ENCODE measurements around the gene LRRC43. TPM values are rescaled to one million over a fixed set of nuclear protein-coding genes. Genes with fewer than 3 reads are reported as not detected.

The LRRC43 gene
- total RNA-seq (under 1 TPM in 1 of 2 experiments, not detected in 1; 0.29 TPM), polyA plus RNA-seq (not detected), total RNA-seq (0 to 0.29 (median 0.07) reads per million in 6 experiments)

- H3K4me1 Mint-ChIP-seq, result peaks cover 4 to 17% (median 14%) of the 10 kb centered on the region in 4 donors
- H3K4me3 Mint-ChIP-seq, result peak within 1 kb of the TSS; percentile 70 to 92 (median 82)
These were observed at the start of gene LRRC43 for GRCh38 chr12:122182887-122183587. Gene LRRC43 (plus strand): TSS chr12:122183123. CDS start chr12:122183145, 22 bp downstream.

GRCh38 chr12:122133192-122133950 is 49.6 kb upstream of the LRRC43 start:
- no peak for DNase-seq
- ATAC-seq, result no peak
- Mint-ChIP-seq H3K9me3 (no peaks in the 10 kb centered on the region), H3K27me3 (no peaks in the 10 kb centered on the region), H3K36me3 (peaks cover 0 to 78% (median 13%) of the 10 kb centered on the region in 3 donors), H3K27ac (peak overlapping the region in 4 of 10 donors; percentile 30 to 82 (median 44)), H3K4me1 (peaks cover 0 to 3% (median under 1%) of the 10 kb centered on the region in 4 donors), H3K4me3 (no peak overlapping the region)
- POLR2A ChIA-PET, result no interaction called here

More at GRCh38 chr12:122182887-122183587, at the start of gene LRRC43:
- POLR2A ChIA-PET, result interaction anchor here (0.6 to 1.0 kb wide), 2 partner anchors 22 to 536 kb away, joined by 3 to 5 read pairs; no protein-coding TSS in a partner anchor
- no peaks in the 10 kb centered on the region for H3K9me3 Mint-ChIP-seq
- H3K27ac Mint-ChIP-seq, result peak within 1 kb of the TSS in 5 of 10 donors; percentile 25 to 75 (median 53)
- DNase-seq, result peak in 5 of 10 donors; percentile 27 to 46 (median 35)
- no peaks in the 10 kb centered on the region for H3K36me3 Mint-ChIP-seq
- H3K27me3 Mint-ChIP-seq, result peaks cover 0 to 16% (median 3%) of the 10 kb centered on the region in 5 donors
- peak; percentile 78 to 94 for ATAC-seq

- Mint-ChIP-seq H3K36me3 (peaks cover 0 to 73% (median 16%) of the 10 kb centered on the region in 3 donors), H3K27ac (peak overlapping the region in 2 of 10 donors; percentile 21 to 34)
- ATAC-seq, result no peak
These were observed 47.4 kb upstream of the LRRC43 start for GRCh38 chr12:122135437-122136031.

GRCh38 chr12:122137229-122137628 is 45.7 kb upstream of the LRRC43 start:
- H3K36me3 Mint-ChIP-seq, result peaks cover 0 to 69% (median 9%) of the 10 kb centered on the region in 3 donors
- H3K4me3 Mint-ChIP-seq, result no peak overlapping the region
- H3K27me3 Mint-ChIP-seq, result no peaks in the 10 kb centered on the region
- no peaks in the 10 kb centered on the region for H3K9me3 Mint-ChIP-seq
- ATAC-seq (peak; percentile 14 to 45), DNase-seq (no peak)
- no peaks in the 10 kb centered on the region for H3K4me1 Mint-ChIP-seq
- POLR2A ChIA-PET, result no interaction called here
- H3K27ac Mint-ChIP-seq, result no peak overlapping the region

More at GRCh38 chr12:122135437-122136031, 47.4 kb upstream of the LRRC43 start:
- no peak for DNase-seq
- H3K4me3 Mint-ChIP-seq, result no peak overlapping the region
- no peaks in the 10 kb centered on the region for H3K27me3 Mint-ChIP-seq
- POLR2A ChIA-PET, result no interaction called here
- no peaks in the 10 kb centered on the region for H3K9me3 Mint-ChIP-seq
- H3K4me1 Mint-ChIP-seq, result no peaks in the 10 kb centered on the region

- Mint-ChIP-seq H3K4me1 (no peaks in the 10 kb centered on the region), H3K27ac (no peak overlapping the region)
These were observed 45.2 kb upstream of the LRRC43 start for GRCh38 chr12:122137681-122138080.

GRCh38 chr12:122138181-122138580 is 44.7 kb upstream of the LRRC43 start:
- Mint-ChIP-seq H3K9me3 (no peaks in the 10 kb centered on the region), H3K4me1 (no peaks in the 10 kb centered on the region), H3K27ac (peak overlapping the region in 1 of 10 donors; percentile 85), H3K36me3 (peaks cover 0 to 64% (median 7%) of the 10 kb centered on the region in 3 donors), H3K27me3 (no peaks in the 10 kb centered on the region), H3K4me3 (no peak overlapping the region)
- DNase-seq (no peak), ATAC-seq (no peak)
- POLR2A ChIA-PET, result interaction anchor here (1.0 kb wide), 1 partner anchor 58 kb away, joined by 3 read pairs; no protein-coding TSS in a partner anchor

More at GRCh38 chr12:122137681-122138080, 45.2 kb upstream of the LRRC43 start:
- no peaks in the 10 kb centered on the region for H3K27me3 Mint-ChIP-seq
- H3K4me3 Mint-ChIP-seq, result no peak overlapping the region
- ATAC-seq (peak; percentile 54 to 56), DNase-seq (no peak)
- peaks cover 0 to 69% (median 7%) of the 10 kb centered on the region in 3 donors for H3K36me3 Mint-ChIP-seq
- H3K9me3 Mint-ChIP-seq, result no peaks in the 10 kb centered on the region
- POLR2A ChIA-PET, result no interaction called here

- H3K9me3 Mint-ChIP-seq, result no peaks in the 10 kb centered on the region
- peak overlapping the region in 3 of 10 donors; percentile 24 to 85 (median 32) for H3K27ac Mint-ChIP-seq
- no peak overlapping the region for H3K4me3 Mint-ChIP-seq
These were observed 44.3 kb upstream of the LRRC43 start for GRCh38 chr12:122138616-122139015.

GRCh38 chr12:122139266-122139665 is 43.7 kb upstream of the LRRC43 start:
- no peaks in the 10 kb centered on the region for H3K27me3 Mint-ChIP-seq
- H3K9me3 Mint-ChIP-seq, result no peaks in the 10 kb centered on the region
- ATAC-seq (no peak), DNase-seq (no peak)
- H3K27ac Mint-ChIP-seq, result peak overlapping the region in 1 of 10 donors; percentile 85
- POLR2A ChIA-PET, result no interaction called here
- H3K4me1 Mint-ChIP-seq, result peaks cover 0 to 4% (median 0%) of the 10 kb centered on the region in 4 donors
- peaks cover 0 to 63% (median 7%) of the 10 kb centered on the region in 3 donors for H3K36me3 Mint-ChIP-seq
- H3K4me3 Mint-ChIP-seq, result no peak overlapping the region

More at GRCh38 chr12:122138616-122139015, 44.3 kb upstream of the LRRC43 start:
- H3K27me3 Mint-ChIP-seq, result no peaks in the 10 kb centered on the region
- DNase-seq, result no peak
- peaks cover 0 to 63% (median 7%) of the 10 kb centered on the region in 3 donors for H3K36me3 Mint-ChIP-seq
- ATAC-seq, result no peak
- no peaks in the 10 kb centered on the region for H3K4me1 Mint-ChIP-seq
- POLR2A ChIA-PET, result interaction anchor here (1.0 kb wide), 1 partner anchor 58 kb away, joined by 3 read pairs; no protein-coding TSS in a partner anchor

- DNase-seq, result no peak
- no peak for ATAC-seq
- H3K27ac Mint-ChIP-seq, result no peak overlapping the region
- no peak overlapping the region for H3K4me3 Mint-ChIP-seq
- no peaks in the 10 kb centered on the region for H3K9me3 Mint-ChIP-seq
- peaks cover 0 to 58% (median 6%) of the 10 kb centered on the region in 3 donors for H3K36me3 Mint-ChIP-seq
- peaks cover 0 to 4% (median 0%) of the 10 kb centered on the region in 4 donors for H3K4me1 Mint-ChIP-seq
- POLR2A ChIA-PET, result no interaction called here
- no peaks in the 10 kb centered on the region for H3K27me3 Mint-ChIP-seq
These were observed 43.0 kb upstream of the LRRC43 start for GRCh38 chr12:122139941-122140340.

- ATAC-seq (no peak), DNase-seq (no peak)
- Mint-ChIP-seq H3K27ac (peak overlapping the region in 1 of 10 donors; percentile 29), H3K4me3 (no peak overlapping the region), H3K36me3 (peaks cover 0 to 51% (median 3%) of the 10 kb centered on the region in 3 donors), H3K4me1 (peaks cover 0 to 4% (median 0%) of the 10 kb centered on the region in 4 donors), H3K9me3 (no peaks in the 10 kb centered on the region), H3K27me3 (no peaks in the 10 kb centered on the region)
- POLR2A ChIA-PET, result interaction anchor here (0.7 kb wide), 1 partner anchor 17 kb away, joined by 3 read pairs; no protein-coding TSS in a partner anchor
These were observed 42.3 kb upstream of the LRRC43 start for GRCh38 chr12:122140467-122141257.

GRCh38 chr12:122141911-122142725 is 40.8 kb upstream of the LRRC43 start:
- H3K36me3 Mint-ChIP-seq, result peaks cover 0 to 51% (median 3%) of the 10 kb centered on the region in 3 donors
- POLR2A ChIA-PET, result no interaction called here
- no peaks in the 10 kb centered on the region for H3K9me3 Mint-ChIP-seq
- H3K4me3 Mint-ChIP-seq, result no peak overlapping the region
- peak overlapping the region in 1 of 10 donors; percentile 47 for H3K27ac Mint-ChIP-seq
- DNase-seq (no peak), ATAC-seq (no peak)
- peaks cover 0 to 4% (median 2%) of the 10 kb centered on the region in 4 donors for H3K4me1 Mint-ChIP-seq
- no peaks in the 10 kb centered on the region for H3K27me3 Mint-ChIP-seq
